ENCODE results near the gene VOPP1. TPM values are rescaled to one million over a fixed set of nuclear protein-coding genes. Genes with fewer than 3 reads are reported as not detected.

The VOPP1 gene
- total and polyA plus RNA-seq, 2 experiments from 2014 or later: 27.5 to 86.5 TPM

- H4K20me1 ChIP-seq (ENCODE audit: insufficient read depth): no peaks in the 10 kb centered on the region; the same call in 1 of the 2 replicates
- H3K9me2 ChIP-seq (ENCODE audit: insufficient read depth): no peaks in the 10 kb centered on the region
- peak overlapping the region; percentile 2 for H3K4me2 ChIP-seq (ENCODE audit: unreplicated experiment)
- peak; percentile 37 for DNase-seq
- no peaks in the 10 kb centered on the region for H3K36me3 ChIP-seq (ENCODE audit: low read depth)
- peaks cover 23% of the 10 kb centered on the region for H3F3A ChIP-seq (ENCODE audit: insufficient read depth)
- H3K27me3 ChIP-seq (replicated peaks; ENCODE audit: insufficient read depth): no peaks in the 10 kb centered on the region
- WGBS, 2 experiments (ENCODE audit: low coverage in 1 of 2, low lambda C conversion rate in 2 of 2, missing lambda C conversion rate in 2 of 2): 57 to 58% methylated on average over 4 of the region's 4 CpGs
- H3K4me1 ChIP-seq (ENCODE audit: insufficient read depth): peaks cover 46% of the 10 kb centered on the region
- peaks cover 70% of the 10 kb centered on the region for H3K79me2 ChIP-seq (ENCODE audit: insufficient read depth)
- no peak overlapping the region for H3K4me3 ChIP-seq
- no peak overlapping the region for H3K27ac ChIP-seq
- in situ Hi-C loops (cut with MboI): no loop called here
- no peak for TF ChIP-seq EZH2 (IDR thresholded peaks at IDR 0.05; ENCODE audit: insufficient read depth, poor library complexity, severe bottlenecking)
- TF ChIP-seq EZH2phosphoT487 (IDR thresholded peaks at IDR 0.05; ENCODE audit: insufficient read depth, low read depth): no peak
- no peak overlapping the region for H2AFZ ChIP-seq
- H3K9me3 ChIP-seq (ENCODE audit: low read depth): no peaks in the 10 kb centered on the region
- H3K9ac ChIP-seq: no peak overlapping the region
Observed at GRCh38 chr7:55568613-55569268, 3.6 kb downstream of the VOPP1 start.

GRCh38 chr7:55567571-55567970 lies 4.7 kb downstream of the VOPP1 start:
- peaks cover 82% of the 10 kb centered on the region for H3K79me2 ChIP-seq (ENCODE audit: insufficient read depth)
- DNase-seq: no peak
- WGBS, 2 experiments (ENCODE audit: low coverage in 1 of 2, low lambda C conversion rate in 2 of 2, missing lambda C conversion rate in 2 of 2): 72 to 73% methylated on average over 3 of the region's 3 CpGs
- H3F3A ChIP-seq (ENCODE audit: insufficient read depth): peaks cover 13% of the 10 kb centered on the region; the same call in 1 of the 2 replicates
- in situ Hi-C loops (cut with MboI): no loop called here
- peaks cover 35% of the 10 kb centered on the region for H3K4me1 ChIP-seq (ENCODE audit: insufficient read depth)
- no peaks in the 10 kb centered on the region for H3K9me2 ChIP-seq (ENCODE audit: insufficient read depth)
- H4K20me1 ChIP-seq (ENCODE audit: insufficient read depth): no peaks in the 10 kb centered on the region; the same call in 1 of the 2 replicates
- no peaks in the 10 kb centered on the region for H3K27me3 ChIP-seq (replicated peaks; ENCODE audit: insufficient read depth)
- H2AFZ ChIP-seq: no peak overlapping the region
- no peaks in the 10 kb centered on the region for H3K9me3 ChIP-seq (ENCODE audit: low read depth)
- no peak overlapping the region for H3K9ac ChIP-seq
- TF ChIP-seq EZH2phosphoT487 (IDR thresholded peaks at IDR 0.05; ENCODE audit: insufficient read depth, low read depth): no peak
- no peak for TF ChIP-seq EZH2 (IDR thresholded peaks at IDR 0.05; ENCODE audit: insufficient read depth, poor library complexity, severe bottlenecking)
- H3K36me3 ChIP-seq (ENCODE audit: low read depth): no peaks in the 10 kb centered on the region
- no peak overlapping the region for H3K4me3 ChIP-seq
- no peak overlapping the region for H3K27ac ChIP-seq
- H3K4me2 ChIP-seq (ENCODE audit: unreplicated experiment): no peak overlapping the region

- H3K36me3 ChIP-seq (ENCODE audit: low read depth): no peaks in the 10 kb centered on the region
- H3F3A ChIP-seq (ENCODE audit: insufficient read depth): peaks cover 8% of the 10 kb centered on the region; the same call in 1 of the 2 replicates
- H3K9me2 ChIP-seq (ENCODE audit: insufficient read depth): no peaks in the 10 kb centered on the region
- DNase-seq: no peak
- WGBS, 2 experiments (ENCODE audit: low coverage in 1 of 2, low lambda C conversion rate in 2 of 2, missing lambda C conversion rate in 2 of 2): 65 to 71% methylated on average over 3 of the region's 3 CpGs
- no peak overlapping the region for H3K9ac ChIP-seq
- no peak overlapping the region for H3K4me2 ChIP-seq (ENCODE audit: unreplicated experiment)
- peaks cover 34% of the 10 kb centered on the region for H3K4me1 ChIP-seq (ENCODE audit: insufficient read depth)
- no peaks in the 10 kb centered on the region for H3K9me3 ChIP-seq (ENCODE audit: low read depth)
- H4K20me1 ChIP-seq (ENCODE audit: insufficient read depth): no peaks in the 10 kb centered on the region; the same call in 1 of the 2 replicates
- no peak overlapping the region for H3K4me3 ChIP-seq
- no peaks in the 10 kb centered on the region for H3K27me3 ChIP-seq (replicated peaks; ENCODE audit: insufficient read depth)
- no peak overlapping the region for H2AFZ ChIP-seq
- in situ Hi-C loops (cut with MboI): no loop called here
- no peak overlapping the region for H3K27ac ChIP-seq
- TF ChIP-seq EZH2phosphoT487 (IDR thresholded peaks at IDR 0.05; ENCODE audit: insufficient read depth, low read depth): no peak
- TF ChIP-seq EZH2 (IDR thresholded peaks at IDR 0.05; ENCODE audit: insufficient read depth, poor library complexity, severe bottlenecking): no peak
- peaks cover 100% of the 10 kb centered on the region for H3K79me2 ChIP-seq (ENCODE audit: insufficient read depth)
Observed at GRCh38 chr7:55565681-55566080, 6.6 kb downstream of the VOPP1 start.

GRCh38 chr7:55563596-55564325 lies 8.5 kb downstream of the VOPP1 start:
- WGBS, 2 experiments (ENCODE audit: low coverage in 1 of 2, low lambda C conversion rate in 2 of 2, missing lambda C conversion rate in 2 of 2): 78 to 100% methylated on average over 2 to 4 of the region's 4 CpGs
- in situ Hi-C loops (cut with MboI): no loop called here
- H3K27me3 ChIP-seq (replicated peaks; ENCODE audit: insufficient read depth): no peaks in the 10 kb centered on the region
- H3K4me2 ChIP-seq (ENCODE audit: unreplicated experiment): no peak overlapping the region
- H3K4me1 ChIP-seq (ENCODE audit: insufficient read depth): peaks cover 15% of the 10 kb centered on the region
- H3K36me3 ChIP-seq (ENCODE audit: low read depth): no peaks in the 10 kb centered on the region
- H3K9me2 ChIP-seq (ENCODE audit: insufficient read depth): no peaks in the 10 kb centered on the region
- H3K9me3 ChIP-seq (ENCODE audit: low read depth): no peaks in the 10 kb centered on the region
- peaks cover 13% of the 10 kb centered on the region; the same call in 1 of the 2 replicates for H4K20me1 ChIP-seq (ENCODE audit: insufficient read depth)
- H3F3A ChIP-seq (ENCODE audit: insufficient read depth): no peaks in the 10 kb centered on the region
- no peak for DNase-seq
- H3K9ac ChIP-seq: no peak overlapping the region
- H3K27ac ChIP-seq: no peak overlapping the region
- no peak overlapping the region for H3K4me3 ChIP-seq
- TF ChIP-seq EZH2 (IDR thresholded peaks at IDR 0.05; ENCODE audit: insufficient read depth, poor library complexity, severe bottlenecking) (no peak), EZH2phosphoT487 (IDR thresholded peaks at IDR 0.05; ENCODE audit: insufficient read depth, low read depth) (no peak)
- peaks cover 100% of the 10 kb centered on the region for H3K79me2 ChIP-seq (ENCODE audit: insufficient read depth)
- H2AFZ ChIP-seq: no peak overlapping the region

Data from GM23248 (cell line).